ENCODE measurements around the gene PTGDS. TPM values are rescaled to one million over a fixed set of nuclear protein-coding genes. Genes with fewer than 3 reads are reported as not detected.

The PTGDS gene
- total RNA-seq, 1 experiment from 2014 or later, result 3.6 TPM

- H3K18ac ChIP-seq (ENCODE audit: insufficient read length, low read depth, low read length), result no peak overlapping the region
- H3K4me2 ChIP-seq (ENCODE audit: insufficient read depth, insufficient read length, low read length), result no peak overlapping the region
- no peaks in the 10 kb centered on the region for H3K79me1 ChIP-seq (ENCODE audit: insufficient read depth, low read depth, low read length, poor library complexity, severe bottlenecking)
- no peak for DNase-seq
- H3K9me3 Mint-ChIP-seq, result no peaks in the 10 kb centered on the region
- H3K4me1 ChIP-seq (ENCODE audit: insufficient read depth, low read length), result no peaks in the 10 kb centered on the region; the same call in 1 of the 2 replicates
- no peak overlapping the region for H4K8ac ChIP-seq (replicated peaks; ENCODE audit: insufficient read length, low read depth, low read length)
- H3K27me3 Mint-ChIP-seq (ENCODE audit: low read depth), result peaks cover 7% of the 10 kb centered on the region
- H3K36me3 Mint-ChIP-seq (ENCODE audit: insufficient read depth in 1 of 3, low read depth in 3 of 3), result peaks cover 0 to 3% (median 0%) of the 10 kb centered on the region in 3 experiments; a peak in 1 of 7 replicates
- no peak overlapping the region for H3K27ac ChIP-seq (ENCODE audit: insufficient read length, low read depth, low read length)
- no peak overlapping the region for H3T11ph ChIP-seq (ENCODE audit: low read length)
- H3K27ac Mint-ChIP-seq, result no peak overlapping the region
- H2AK5ac ChIP-seq (ENCODE audit: insufficient read length, low read length), result no peak overlapping the region
- no peak overlapping the region for H4K5ac ChIP-seq (ENCODE audit: insufficient read length, low read depth, low read length)
- H2BK5ac ChIP-seq (ENCODE audit: insufficient read length, low read length), result no peak overlapping the region
- H2BK12ac ChIP-seq (ENCODE audit: insufficient read length, low read depth, low read length), result no peak overlapping the region
- no peak overlapping the region for H3K23ac ChIP-seq (ENCODE audit: insufficient read length, low read depth, low read length)
- H3K4ac ChIP-seq (ENCODE audit: low read depth, low read length), result no peak overlapping the region
- no peak overlapping the region for H2AFZ ChIP-seq (ENCODE audit: low read length)
- H3K79me2 ChIP-seq (ENCODE audit: insufficient read depth, low read length), result no peaks in the 10 kb centered on the region
- H4K20me1 ChIP-seq (ENCODE audit: control insufficient read depth, insufficient read depth, insufficient read length), result no peaks in the 10 kb centered on the region
- H2BK20ac ChIP-seq (ENCODE audit: low read depth, low read length, poor library complexity, severe bottlenecking), result no peak overlapping the region
- H3K23me2 ChIP-seq (ENCODE audit: insufficient read length, low read depth, low read length, poor library complexity, severe bottlenecking), result peaks cover 9% of the 10 kb centered on the region
- no peak overlapping the region for H4K91ac ChIP-seq (ENCODE audit: insufficient read length, low read depth, low read length)
- no peaks in the 10 kb centered on the region for H3K9me3 ChIP-seq (ENCODE audit: control insufficient read depth, low read depth, low read length)
- WGBS (ENCODE audit: extremely low coverage, insufficient read length, low lambda C conversion rate), result no CpG with 5 or more reads among the region's 26 CpGs
- no peak overlapping the region for H2BK15ac ChIP-seq (ENCODE audit: low read depth, low read length)
- no peaks in the 10 kb centered on the region for H3K27me3 ChIP-seq (ENCODE audit: insufficient read depth, low read length)
- H3K9ac ChIP-seq (ENCODE audit: extremely low read depth, insufficient read length, low read length), result no peak overlapping the region
- no peak overlapping the region for H3K56ac ChIP-seq (ENCODE audit: insufficient read length, low read depth, low read length)
- H2BK120ac ChIP-seq (ENCODE audit: low read depth, low read length, poor library complexity, severe bottlenecking), result no peak overlapping the region
- no peak overlapping the region for H3K4me3 Mint-ChIP-seq
- peaks cover 2 to 16% of the 10 kb centered on the region in 2 experiments for H3K4me1 Mint-ChIP-seq
- H3K14ac ChIP-seq (ENCODE audit: insufficient read depth, low read length), result peak overlapping the region; percentile 5; the same call in 1 of the 2 replicates
- no peak for TF ChIP-seq CTCF (conservative IDR thresholded peaks at IDR 0.05)
Observed at GRCh38 chr9:136979769-136980587, 2.7 kb downstream of the PTGDS start.
